Keratinocyte (primary cell): ENCODE measurements around the gene DNAJA3. TPM values are rescaled to one million over a fixed set of nuclear protein-coding genes. Genes with fewer than 3 reads are reported as not detected.

Experiments used
- DNase-seq: peaks from one replicate; pipeline ENCODE4 v3.0.0-alpha.2; 2011; ENCODE audit warnings: low read depth, missing footprints, low spot score
- FAIRE-seq: peaks from 2 replicates; lab custom pipeline; 2011; peaks lifted over from hg19 to GRCh38; lab: Jason Lieb, UNC
- H2AFZ ChIP-seq: 2 replicates; pipeline ENCODE4 v1.6.0; 2012; ENCODE audit warnings: low read length, control low read depth, inconsistent platforms; ENCODE audit not compliant: control insufficient read depth
- H3K27ac ChIP-seq: 2 replicates; pipeline ENCODE4 v1.5.1; 2011; ENCODE audit warnings: low read length; ENCODE audit not compliant: control insufficient read depth, insufficient read depth
- H3K27me3 ChIP-seq: 3 replicates; pipeline ENCODE4 v1.6.0; 2011; ENCODE audit warnings: low read length; ENCODE audit not compliant: control insufficient read depth, insufficient read depth; ENCODE audit errors: extremely low read depth
- H3K36me3 ChIP-seq, 2 experiments: 2 replicates in 1 of 2; 3 replicates in 1 of 2; pipeline ENCODE4 v1.5.1; 2011; ENCODE audit warnings: low read length in 2 of 2, mild to moderate bottlenecking in 1 of 2; ENCODE audit not compliant: control insufficient read depth in 2 of 2, insufficient read depth in 2 of 2; ENCODE audit errors: extremely low read depth in 1 of 2
- H3K4me1 ChIP-seq: 3 replicates; pipeline ENCODE4 v1.5.1; 2011; ENCODE audit warnings: low read length; ENCODE audit not compliant: control insufficient read depth, insufficient read depth; ENCODE audit errors: extremely low read depth
- H3K4me2 ChIP-seq: 3 replicates; pipeline ENCODE4 v1.6.0; 2011; ENCODE audit warnings: low read depth, low read length; ENCODE audit not compliant: control insufficient read depth, insufficient read depth; ENCODE audit errors: extremely low read depth
- H3K4me3 ChIP-seq, 3 experiments: fragments of 200-600 bp in 1 of 3; sonication (generic) in 1 of 3; 2 replicates in 2 of 3; 3 replicates in 1 of 3; pipeline ENCODE4 v1.5.1; 2011 to 2016; ENCODE audit warnings: low read length in 3 of 3, mild to moderate bottlenecking in 3 of 3, control low read depth in 2 of 3, inconsistent platforms in 1 of 3, low read depth in 1 of 3, mixed read lengths in 1 of 3, mixed run types in 1 of 3, moderate library complexity in 1 of 3; ENCODE audit not compliant: control insufficient read depth in 2 of 3, insufficient read depth in 2 of 3; ENCODE audit errors: extremely low read depth in 1 of 3
- H3K79me2 ChIP-seq: 2 replicates; pipeline ENCODE4 v1.6.0; 2012; ENCODE audit warnings: low read length; ENCODE audit not compliant: control insufficient read depth, insufficient read depth
- H3K9ac ChIP-seq: 3 replicates; pipeline ENCODE4 v1.6.0; 2011; ENCODE audit warnings: low read length; ENCODE audit not compliant: control insufficient read depth, insufficient read depth; ENCODE audit errors: extremely low read depth
- H3K9me1 ChIP-seq: 3 replicates; pipeline ENCODE4 v1.6.0; 2011; ENCODE audit warnings: low read length; ENCODE audit not compliant: control insufficient read depth, insufficient read depth; ENCODE audit errors: extremely low read depth
- H3K9me3 ChIP-seq: 2 replicates; pipeline ENCODE4 v1.5.1; 2012; ENCODE audit warnings: low read depth, low read length; ENCODE audit not compliant: control insufficient read depth
- H4K20me1 ChIP-seq: 3 replicates; pipeline ENCODE4 v1.6.0; 2011; ENCODE audit warnings: low read length; ENCODE audit not compliant: control insufficient read depth, insufficient read depth; ENCODE audit errors: extremely low read depth
- EZH2 ChIP-seq: IDR thresholded peaks from one replicate; pipeline ENCODE4 v1.6.1; 2012; ENCODE audit warnings: inconsistent platforms, mild to moderate bottlenecking, low read length, moderate library complexity
- dilution Hi-C: fragments of 300-500 bp; cut with MboI; formaldehyde crosslinking; loops from one replicate; pipeline ENCODE4 v1.7.0; 2020; ENCODE audit warnings: low sequenced_read_pairs; ENCODE audit not compliant: extremely low pct_ligation_motif_present
- polyA plus RNA-seq, 5 experiments: library from polyadenylated mRNA; depleted of rRNA in 3 of 5; stranded (reverse) in 3 of 5; stranded (forward) in 1 of 5; unstranded in 1 of 5; fragments of >200 nt; gene quantifications; 1 replicate in 1 of 5; 2 replicates in 3 of 5; 3 replicates in 1 of 5; pipeline versions ENCODE4 v1.2.1 to v1.2.3, GENCODE V29; 2011 to 2012; ENCODE audit warnings: missing spikeins in 2 of 5, low read depth in 1 of 5, low replicate concordance in 1 of 5
- TF ChIP-seq, protein P1 (sequence below), 3 experiments: IDR thresholded peaks in 1 of 3; conservative IDR thresholded peaks in 1 of 3; optimal IDR thresholded peaks in 1 of 3; 2 replicates in 2 of 3; 3 replicates in 1 of 3; pipeline versions ENCODE3 to v1.5.1; 2011; ENCODE audit warnings: low read length in 3 of 3, mild to moderate bottlenecking in 3 of 3, moderate library complexity in 2 of 3, control low read depth in 1 of 3, inconsistent platforms in 1 of 3; ENCODE audit not compliant: insufficient read depth in 2 of 3; ENCODE audit errors: extremely low read depth in 1 of 3

Gene DNAJA3
- polyA plus RNA-seq, 1 donor (not counting 4 experiments of a cell fraction or from before 2014, with no cell fraction given): 48.4 TPM

DNA sequence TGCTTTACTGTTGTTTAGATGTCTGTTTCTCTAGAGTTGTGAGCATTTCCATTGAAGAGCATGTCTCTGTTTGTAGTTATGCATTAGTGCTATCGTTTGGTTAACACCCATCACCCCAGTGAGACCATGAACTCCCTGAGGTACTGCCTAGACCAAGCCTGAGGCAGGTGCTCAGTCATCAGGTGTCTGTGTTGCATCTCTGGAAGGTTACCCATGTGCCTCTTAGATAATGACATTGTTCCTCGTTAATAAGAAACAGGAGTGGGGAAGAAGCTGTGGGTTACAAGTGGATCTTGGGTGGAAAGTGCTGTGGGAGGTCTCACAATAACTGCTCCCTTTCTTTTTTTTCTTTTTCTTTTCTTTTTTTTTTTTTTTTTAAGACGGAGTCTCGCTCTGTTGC, 18.3 kb downstream of the DNAJA3 start:
- dilution Hi-C loops: no loop called here
- H3K36me3 ChIP-seq: peaks cover 42 to 65% of the 10 kb centered on the region in 2 experiments

DNA sequence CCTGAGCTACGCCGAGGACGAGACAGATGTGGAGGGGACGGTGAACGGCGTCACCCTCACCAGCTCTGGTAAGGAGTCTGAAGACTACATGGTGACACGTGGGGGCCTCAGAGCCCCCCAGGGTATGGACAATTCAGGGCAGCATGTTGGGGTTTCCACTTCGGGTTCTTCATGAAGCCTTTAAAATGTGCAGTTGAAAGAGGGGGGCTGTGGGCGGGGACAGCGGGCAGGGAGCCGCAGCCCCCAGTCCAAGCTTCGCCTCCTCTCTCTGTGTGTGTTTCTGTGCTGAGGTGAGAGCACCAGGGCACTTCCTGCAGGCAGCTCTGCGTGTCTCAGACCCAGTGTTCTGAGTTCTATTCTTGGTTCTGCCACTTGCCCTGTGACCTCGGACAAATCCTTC, 24.8 kb downstream of the DNAJA3 start:
- Histone ChIP-seq H3K27ac (no peak overlapping the region), H3K9ac (no peak overlapping the region), H3K36me3 (peaks cover 45 to 58% of the 10 kb centered on the region in 2 experiments), H3K9me3 (no peaks in the 10 kb centered on the region), H3K4me1 (no peaks in the 10 kb centered on the region), H2AFZ (no peak overlapping the region), H3K79me2 (no peaks in the 10 kb centered on the region), H4K20me1 (peaks cover 4% of the 10 kb centered on the region), H3K4me3 (no peak overlapping the region), H3K4me2 (no peak overlapping the region), H3K9me1 (no peaks in the 10 kb centered on the region), H3K27me3 (no peaks in the 10 kb centered on the region)
- FAIRE-seq (no peak), DNase-seq (no peak)
- TF ChIP-seq, protein P1, sequence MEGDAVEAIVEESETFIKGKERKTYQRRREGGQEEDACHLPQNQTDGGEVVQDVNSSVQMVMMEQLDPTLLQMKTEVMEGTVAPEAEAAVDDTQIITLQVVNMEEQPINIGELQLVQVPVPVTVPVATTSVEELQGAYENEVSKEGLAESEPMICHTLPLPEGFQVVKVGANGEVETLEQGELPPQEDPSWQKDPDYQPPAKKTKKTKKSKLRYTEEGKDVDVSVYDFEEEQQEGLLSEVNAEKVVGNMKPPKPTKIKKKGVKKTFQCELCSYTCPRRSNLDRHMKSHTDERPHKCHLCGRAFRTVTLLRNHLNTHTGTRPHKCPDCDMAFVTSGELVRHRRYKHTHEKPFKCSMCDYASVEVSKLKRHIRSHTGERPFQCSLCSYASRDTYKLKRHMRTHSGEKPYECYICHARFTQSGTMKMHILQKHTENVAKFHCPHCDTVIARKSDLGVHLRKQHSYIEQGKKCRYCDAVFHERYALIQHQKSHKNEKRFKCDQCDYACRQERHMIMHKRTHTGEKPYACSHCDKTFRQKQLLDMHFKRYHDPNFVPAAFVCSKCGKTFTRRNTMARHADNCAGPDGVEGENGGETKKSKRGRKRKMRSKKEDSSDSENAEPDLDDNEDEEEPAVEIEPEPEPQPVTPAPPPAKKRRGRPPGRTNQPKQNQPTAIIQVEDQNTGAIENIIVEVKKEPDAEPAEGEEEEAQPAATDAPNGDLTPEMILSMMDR (optimal IDR thresholded peaks at IDR 0.05 in 1 of 3, IDR thresholded peaks at IDR 0.05 in 1 of 3, conservative IDR thresholded peaks at IDR 0.05 in 1 of 3; ENCODE audit: extremely low read depth in 1 of 3, insufficient read depth in 2 of 3, low read length in 3 of 3): no peak
- TF ChIP-seq EZH2: no peak
- dilution Hi-C loops: no loop called here

More for the DNA sequence above, 18.3 kb downstream of the DNAJA3 start:
- Histone ChIP-seq H3K9me1 (no peaks in the 10 kb centered on the region), H3K4me2 (no peak overlapping the region), H4K20me1 (no peaks in the 10 kb centered on the region), H3K4me1 (no peaks in the 10 kb centered on the region), H3K27me3 (no peaks in the 10 kb centered on the region), H3K79me2 (no peaks in the 10 kb centered on the region), H3K9ac (no peak overlapping the region), H3K9me3 (no peaks in the 10 kb centered on the region), H2AFZ (no peak overlapping the region), H3K27ac (no peak overlapping the region), H3K4me3 (no peak overlapping the region)
- FAIRE-seq: no peak
- TF ChIP-seq EZH2: no peak
- TF ChIP-seq, protein P1 (optimal IDR thresholded peaks at IDR 0.05 in 1 of 3, IDR thresholded peaks at IDR 0.05 in 1 of 3, conservative IDR thresholded peaks at IDR 0.05 in 1 of 3; ENCODE audit: extremely low read depth in 1 of 3, insufficient read depth in 2 of 3, low read length in 3 of 3): no peak
- DNase-seq: no peak
